GM12892 (cell line): ENCODE data around the gene TCF7L1.

ENCODE experiments used
- POLR2A ChIP-seq: IDR thresholded peaks from 2 replicates; pipeline ENCODE4 v1.6.1; 2011; ENCODE audit warnings: low read depth, low read length, control low read depth
- POLR2AphosphoS5 ChIP-seq: IDR thresholded peaks from 2 replicates; pipeline ENCODE4 v1.6.1; 2011; ENCODE audit warnings: low read depth, low read length, control low read depth

- TF ChIP-seq POLR2AphosphoS5, result no peak
- no peak for TF ChIP-seq POLR2A
Measured at GRCh38 chr2:85131116-85131515, 2.1 kb upstream of the TCF7L1 start.
